GM21737 (cell line): ENCODE results near the gene OR2T2.
"Not testable (repeated sequence)": the region's sequence is repeated elsewhere in the genome, so short reads cannot be mapped to it uniquely, and the experiment has no call there.

Experiments
- ATAC-seq: cut with Tn5 transposase; IDR thresholded peaks from one replicate; pipeline ENCODE4 v1.9.1; 2021; ENCODE audit warnings: mild to moderate bottlenecking, moderate library complexity; ENCODE audit not compliant: unreplicated experiment

The OR2T2 gene, protein sequence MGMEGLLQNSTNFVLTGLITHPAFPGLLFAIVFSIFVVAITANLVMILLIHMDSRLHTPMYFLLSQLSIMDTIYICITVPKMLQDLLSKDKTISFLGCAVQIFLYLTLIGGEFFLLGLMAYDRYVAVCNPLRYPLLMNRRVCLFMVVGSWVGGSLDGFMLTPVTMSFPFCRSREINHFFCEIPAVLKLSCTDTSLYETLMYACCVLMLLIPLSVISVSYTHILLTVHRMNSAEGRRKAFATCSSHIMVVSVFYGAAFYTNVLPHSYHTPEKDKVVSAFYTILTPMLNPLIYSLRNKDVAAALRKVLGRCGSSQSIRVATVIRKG

DNA sequence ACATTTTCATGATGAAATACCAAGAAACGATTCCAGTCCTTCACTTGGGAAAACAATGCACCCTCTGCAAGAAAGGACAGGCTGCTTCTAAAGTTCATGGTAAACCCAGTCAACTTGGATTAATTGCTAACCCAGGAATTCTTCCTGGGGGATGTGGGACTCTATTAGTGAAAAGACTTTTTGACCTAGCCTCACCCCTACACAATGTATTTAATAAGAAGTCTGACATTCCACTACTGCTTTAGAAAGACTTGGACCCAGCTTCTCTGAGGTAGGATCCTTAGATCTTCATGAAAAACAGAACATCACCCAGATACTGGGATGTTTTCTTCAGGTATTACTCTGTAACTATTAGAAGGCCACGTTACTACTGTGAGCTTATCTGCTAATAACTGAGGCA is at the start of gene OR2T2:
Gene OR2T2 (plus strand): TSS at position 239 of the 400 bp plus-strand sequence. CDS start 7,161 bp downstream, outside the sequence.
- not testable (repeated sequence) for ATAC-seq

DNA sequence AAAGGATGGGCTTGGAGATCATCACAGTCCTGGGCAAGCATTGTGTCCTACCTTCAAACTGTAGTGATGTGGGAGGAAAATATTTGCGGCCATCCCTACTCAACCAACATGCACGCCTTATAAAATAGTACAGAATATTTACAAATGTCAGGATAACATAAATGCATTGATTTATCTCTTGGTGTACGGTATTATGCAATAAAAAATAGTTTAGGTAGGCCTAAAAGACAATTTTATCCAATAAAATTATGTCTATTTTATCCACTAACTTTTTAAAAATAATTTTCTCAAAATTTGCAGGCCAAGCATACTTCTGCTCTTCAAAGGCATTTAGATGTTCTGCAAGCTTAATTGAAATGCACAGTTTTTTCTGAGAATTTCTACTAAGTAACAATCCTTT is 42.7 kb upstream of the OR2T2 start, which contains the start of gene OR2T1:
Gene OR2T1 (plus strand): TSS at position 301 of the 400 bp plus-strand sequence. CDS start 3,100 bp downstream, outside the sequence.
- ATAC-seq, result no peak

DNA sequence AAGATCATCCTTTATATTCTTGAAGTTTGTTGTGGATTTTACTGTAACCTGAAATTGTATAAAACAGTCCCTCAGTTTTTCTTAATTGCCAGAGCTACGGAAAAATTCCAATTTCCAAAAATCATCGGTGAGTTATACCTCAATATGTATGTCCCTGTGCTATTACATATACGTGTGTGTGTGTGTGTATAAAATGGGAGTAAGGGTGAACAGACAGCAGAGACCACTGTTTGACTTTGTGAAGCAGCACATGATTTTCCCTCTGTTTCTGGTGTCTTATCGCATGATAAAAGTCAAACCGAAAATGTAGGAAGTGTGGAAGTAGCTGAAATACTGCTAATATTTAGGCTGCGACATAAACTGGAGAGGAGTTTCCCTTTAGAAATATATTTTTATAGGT is 41.4 kb upstream of the OR2T2 start:
- ATAC-seq, result no peak

DNA sequence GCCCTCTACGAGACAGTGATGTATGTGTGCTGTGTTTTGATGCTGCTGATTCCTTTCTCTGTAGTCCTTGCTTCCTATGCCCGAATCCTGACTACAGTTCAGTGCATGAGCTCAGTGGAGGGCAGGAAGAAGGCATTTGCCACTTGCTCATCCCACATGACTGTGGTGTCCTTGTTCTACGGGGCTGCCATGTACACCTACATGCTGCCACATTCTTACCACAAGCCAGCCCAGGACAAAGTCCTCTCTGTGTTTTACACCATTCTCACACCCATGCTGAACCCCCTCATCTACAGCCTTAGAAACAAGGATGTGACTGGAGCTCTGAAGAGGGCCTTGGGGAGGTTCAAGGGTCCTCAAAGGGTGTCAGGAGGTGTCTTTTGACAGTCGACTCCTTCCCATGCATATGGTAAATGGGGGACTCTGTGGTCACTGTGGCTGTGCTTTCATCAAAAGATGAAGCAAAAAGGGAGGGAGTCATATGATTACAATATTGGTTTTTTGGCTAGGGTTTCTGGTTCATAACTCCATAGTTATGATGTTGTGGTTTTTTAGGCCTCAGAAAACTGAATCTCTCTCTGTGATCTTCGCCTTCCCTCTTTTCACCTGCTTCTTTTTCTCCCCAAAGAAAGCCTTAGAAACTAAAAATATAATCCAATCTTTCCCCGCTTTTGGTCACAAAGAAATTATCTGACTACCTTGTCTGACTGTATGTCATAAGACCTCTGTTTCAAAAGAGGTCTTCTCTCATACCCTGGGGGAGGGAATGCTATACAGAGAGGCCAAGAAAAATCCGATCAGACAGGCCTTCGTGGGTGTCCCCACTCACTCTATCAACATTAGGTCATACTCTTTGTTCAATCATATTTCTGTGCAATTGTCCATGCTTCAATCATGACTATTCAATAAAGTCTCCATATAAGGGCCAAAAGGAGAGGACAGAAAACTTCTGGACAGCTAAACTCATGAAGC is 38.4 kb upstream of the OR2T2 start:
- no peak for ATAC-seq

DNA sequence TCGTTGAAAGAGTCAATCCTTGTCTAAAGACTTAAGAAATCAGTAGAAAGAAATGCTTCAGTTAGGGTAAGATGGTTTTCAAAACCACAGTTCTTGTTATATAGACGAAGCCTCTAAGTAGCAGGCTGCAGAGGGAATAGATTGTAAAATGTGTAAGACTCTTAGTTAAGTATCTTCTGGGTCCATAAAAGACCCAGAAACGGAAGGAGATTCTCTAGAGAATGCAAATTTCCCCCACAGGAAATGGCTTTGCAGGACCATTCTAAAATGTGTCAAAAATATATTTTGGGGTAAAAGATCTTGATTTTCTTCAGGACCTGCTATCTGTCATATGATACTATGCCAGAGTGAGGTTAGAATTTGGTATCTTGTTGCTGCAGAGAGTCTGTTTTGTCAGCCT is 29.2 kb upstream of the OR2T2 start:
- no peak for ATAC-seq

DNA sequence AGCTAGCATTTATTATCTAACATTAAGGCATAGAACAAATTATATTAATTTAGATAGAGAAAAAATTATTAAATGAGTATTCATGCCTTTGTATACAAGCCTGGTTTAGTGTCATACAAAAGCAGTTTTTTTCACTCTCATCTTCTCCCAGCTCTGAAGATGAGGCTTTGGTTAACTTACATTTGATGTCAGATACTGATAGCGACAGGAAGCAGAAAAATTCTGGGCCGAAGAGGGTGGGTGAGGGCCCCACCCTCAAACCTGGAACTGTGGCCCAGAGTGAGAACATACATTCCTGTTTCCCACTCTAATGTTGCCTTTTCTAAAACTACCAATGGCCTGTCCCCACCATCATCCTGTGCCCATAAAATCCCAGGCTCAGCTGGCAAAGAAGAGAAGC is 27.6 kb upstream of the OR2T2 start:
- no peak for ATAC-seq

DNA sequence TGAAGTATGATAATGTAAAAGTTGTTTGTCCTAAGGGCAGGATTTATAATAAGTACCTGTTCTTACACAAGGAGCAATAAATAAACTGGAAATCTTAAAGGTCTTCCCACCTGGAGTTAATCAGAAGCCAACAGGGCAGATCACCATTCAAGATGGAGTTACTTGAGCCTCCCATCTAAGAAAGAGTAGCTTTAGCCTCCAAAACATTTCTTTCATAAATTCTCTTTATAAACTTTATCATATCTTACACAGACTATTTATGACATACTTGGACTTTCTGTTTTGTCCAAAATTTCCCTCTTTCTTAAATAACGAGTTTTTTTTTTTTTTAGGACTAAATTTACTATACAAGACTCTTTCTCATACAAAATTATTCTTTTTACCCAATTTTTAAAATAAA is 24.1 kb upstream of the OR2T2 start:
- no peak for ATAC-seq

DNA sequence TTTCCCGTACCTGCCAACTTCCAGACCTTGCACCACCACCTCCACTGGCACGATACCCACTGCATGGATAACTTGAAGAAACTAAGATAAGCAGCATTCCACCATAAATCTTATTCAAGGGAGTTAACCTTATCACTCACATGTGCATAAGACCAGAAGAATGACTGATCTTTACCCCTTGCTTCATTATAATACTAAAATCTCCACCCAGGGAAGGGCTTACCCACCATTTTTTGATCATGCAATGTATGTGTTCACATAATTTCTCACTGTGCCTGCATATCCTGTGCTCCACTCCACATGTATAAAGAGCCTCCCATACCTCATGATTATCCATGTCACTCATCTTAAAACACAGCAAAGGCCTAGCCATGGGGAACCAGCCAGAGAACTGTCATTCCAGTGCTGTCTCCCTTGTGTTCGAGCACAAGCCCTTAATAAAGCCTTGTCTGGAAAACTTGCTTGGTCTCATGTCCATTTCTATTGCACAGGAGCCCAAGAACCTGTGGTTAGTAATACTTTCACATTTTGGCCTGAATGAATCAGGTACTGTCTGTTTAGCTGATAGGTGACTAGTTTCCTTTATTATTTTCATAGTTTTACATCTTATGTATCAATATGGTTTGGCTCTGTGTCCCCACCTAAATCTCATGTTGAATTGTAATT is 17.8 kb upstream of the OR2T2 start:
- peak; percentile 42 for ATAC-seq

DNA sequence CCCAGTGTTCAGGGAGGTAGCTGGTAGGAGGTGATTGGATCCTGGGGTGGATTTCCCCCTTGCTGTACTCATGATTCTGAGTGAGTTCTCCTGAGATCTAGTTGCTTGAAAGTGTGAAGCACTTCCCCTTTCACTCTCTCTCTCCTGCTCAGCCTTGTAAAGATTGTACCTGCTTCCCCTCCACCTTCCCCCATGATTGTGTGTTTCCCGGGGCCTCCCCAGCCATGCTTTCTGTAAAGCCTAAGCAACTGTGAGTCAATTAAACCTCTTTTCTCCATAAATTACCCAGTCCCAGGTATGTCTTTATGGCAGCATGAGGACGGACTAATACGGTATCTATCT is 17.3 kb upstream of the OR2T2 start:
- peak; percentile 95 for ATAC-seq

DNA sequence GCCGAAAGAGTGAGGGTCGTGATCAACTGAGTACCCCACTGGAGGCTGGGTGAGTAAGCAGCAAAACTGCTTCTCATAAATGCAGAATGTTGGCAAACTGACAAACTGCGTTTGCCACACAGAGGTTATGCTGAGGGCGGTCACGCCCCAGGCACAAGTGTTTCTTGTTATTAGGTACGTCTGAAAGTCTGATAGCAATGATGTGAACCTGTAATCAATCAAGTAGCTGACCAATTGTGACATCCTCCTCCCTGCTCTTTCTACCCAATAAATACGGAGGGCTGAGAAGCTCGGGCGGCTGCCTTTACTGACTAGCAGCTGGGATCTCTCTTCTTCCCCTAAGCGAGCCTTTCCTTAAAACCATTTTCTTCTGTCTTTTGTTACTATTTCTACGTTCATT is 13.8 kb upstream of the OR2T2 start:
- ATAC-seq, result not testable (repeated sequence)

DNA sequence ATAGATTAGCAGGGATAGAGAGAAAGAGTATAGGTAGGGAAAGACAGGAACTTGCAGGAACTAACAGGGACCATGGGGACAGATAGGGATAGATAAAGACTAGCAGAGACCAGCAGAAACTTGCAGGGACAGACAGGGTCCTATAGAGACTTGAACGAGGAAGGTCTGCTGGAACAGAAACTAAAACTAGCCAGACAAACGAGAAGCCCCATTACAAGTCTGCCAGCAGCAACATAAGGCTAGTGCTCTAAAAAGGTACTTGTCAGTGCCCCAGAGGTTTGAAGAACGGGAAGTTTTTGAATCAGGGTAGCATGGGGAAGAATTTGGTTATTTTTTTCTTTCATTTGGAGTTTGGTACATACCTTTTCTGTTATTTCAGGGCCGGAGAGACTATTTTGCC is 13.2 kb upstream of the OR2T2 start:
- not testable (repeated sequence) for ATAC-seq

DNA sequence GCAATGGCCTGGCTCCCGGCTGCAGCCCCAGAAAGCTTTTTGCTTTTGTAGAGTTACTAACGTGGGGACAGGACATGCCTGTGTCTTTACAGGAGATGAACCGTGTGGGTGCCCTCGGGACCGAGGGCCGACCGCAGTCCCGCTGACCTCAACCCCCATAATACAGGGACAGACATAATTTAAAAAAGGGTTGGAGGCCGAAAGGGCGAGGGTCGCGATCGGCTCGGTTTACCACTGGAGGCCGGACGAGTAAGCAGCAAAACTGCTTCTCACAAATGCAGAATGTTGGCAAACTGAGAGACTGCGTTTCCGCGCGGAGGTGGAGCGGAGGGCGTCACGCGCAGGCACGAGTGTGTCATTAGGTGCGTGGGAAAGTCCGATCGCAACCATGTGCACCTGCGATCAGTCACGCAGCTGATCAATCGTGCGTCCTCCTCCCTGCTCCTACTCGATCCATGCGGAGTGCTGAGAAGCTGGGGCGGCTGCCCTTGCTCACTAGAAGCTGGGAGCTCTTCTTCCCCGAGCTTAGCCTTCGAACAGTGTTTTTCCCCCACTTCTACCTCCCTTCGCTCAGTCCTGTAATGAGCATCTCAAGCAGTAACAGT is 11.5 kb upstream of the OR2T2 start:
- ATAC-seq, result not testable (repeated sequence)

DNA sequence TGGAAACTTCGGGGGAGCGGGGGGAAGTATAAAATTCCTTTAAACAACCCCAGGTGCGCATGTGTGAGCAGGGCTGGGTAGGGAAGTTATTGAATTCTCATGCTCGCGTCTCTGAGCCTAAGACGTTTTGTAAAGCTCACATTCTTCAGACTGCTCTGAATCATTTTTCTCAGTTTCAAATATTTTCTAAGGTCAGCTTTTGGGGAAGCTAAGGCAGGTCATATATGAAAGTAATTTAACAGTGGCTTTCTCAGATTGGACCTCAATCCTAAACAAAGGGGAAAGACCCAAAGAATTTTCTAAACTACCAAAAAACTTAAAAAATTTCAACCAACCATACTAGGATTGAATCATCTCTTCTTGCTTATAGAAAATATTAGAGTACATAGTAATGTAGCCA is 10.5 kb upstream of the OR2T2 start:
- not testable (repeated sequence) for ATAC-seq

DNA sequence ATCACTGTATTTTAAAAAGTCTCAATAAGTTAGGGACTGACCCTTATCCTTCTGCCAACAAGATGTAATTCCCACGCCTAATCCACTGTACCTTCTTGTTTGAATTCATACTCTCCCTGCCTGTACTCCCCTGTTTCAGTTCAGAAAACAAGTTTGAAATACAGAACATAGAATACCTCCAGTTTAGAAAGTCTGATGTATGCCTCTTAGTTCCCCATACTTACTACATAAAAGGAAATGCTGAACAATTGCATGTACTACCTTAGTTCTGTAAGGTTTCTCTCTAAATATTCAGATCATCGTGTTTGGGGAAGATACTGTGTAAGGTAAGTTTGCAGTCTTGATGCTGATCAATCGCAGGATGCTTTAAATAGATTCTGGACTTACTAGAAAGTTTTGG is 9.1 kb upstream of the OR2T2 start:
- ATAC-seq, result peak; percentile 62

DNA sequence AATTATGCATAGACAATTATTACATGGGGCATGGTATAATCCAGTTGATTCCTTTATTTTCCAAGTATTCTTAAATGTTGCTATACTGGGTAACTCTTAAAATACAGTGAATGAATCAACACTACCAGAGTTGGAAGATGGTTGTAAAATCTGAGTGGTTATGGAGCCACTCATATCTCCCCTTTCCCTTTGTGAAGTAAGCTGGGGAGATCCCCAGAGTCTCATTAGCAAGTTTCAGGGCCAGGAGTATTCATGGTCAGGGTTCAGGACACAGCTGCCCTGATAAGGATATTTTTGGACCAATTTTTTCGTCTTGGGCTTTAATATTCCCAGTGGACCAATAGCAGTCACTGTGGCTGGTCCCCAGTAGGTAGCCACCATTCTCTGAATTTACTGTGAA is 6.8 kb upstream of the OR2T2 start:
- not testable (repeated sequence) for ATAC-seq

DNA sequence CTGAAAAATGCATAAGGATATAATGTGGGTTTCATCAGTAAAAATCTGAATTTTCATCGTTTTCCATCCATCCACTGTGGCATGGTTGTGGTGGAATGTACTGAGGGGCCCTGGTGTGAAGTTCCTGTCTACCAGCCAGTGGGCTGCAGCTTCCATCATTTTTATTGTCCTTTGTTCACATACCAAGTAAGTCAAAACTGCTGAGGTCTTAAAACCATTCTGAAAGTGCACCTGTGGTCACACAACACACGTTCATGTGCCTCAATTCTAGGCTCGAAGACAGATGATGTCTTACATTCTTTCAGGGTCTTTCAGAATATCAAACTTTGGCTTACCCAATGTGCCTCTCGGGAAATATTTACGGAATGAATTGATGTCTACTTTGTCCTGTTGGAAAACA is 6.2 kb upstream of the OR2T2 start:
- ATAC-seq, result not testable (repeated sequence)

DNA sequence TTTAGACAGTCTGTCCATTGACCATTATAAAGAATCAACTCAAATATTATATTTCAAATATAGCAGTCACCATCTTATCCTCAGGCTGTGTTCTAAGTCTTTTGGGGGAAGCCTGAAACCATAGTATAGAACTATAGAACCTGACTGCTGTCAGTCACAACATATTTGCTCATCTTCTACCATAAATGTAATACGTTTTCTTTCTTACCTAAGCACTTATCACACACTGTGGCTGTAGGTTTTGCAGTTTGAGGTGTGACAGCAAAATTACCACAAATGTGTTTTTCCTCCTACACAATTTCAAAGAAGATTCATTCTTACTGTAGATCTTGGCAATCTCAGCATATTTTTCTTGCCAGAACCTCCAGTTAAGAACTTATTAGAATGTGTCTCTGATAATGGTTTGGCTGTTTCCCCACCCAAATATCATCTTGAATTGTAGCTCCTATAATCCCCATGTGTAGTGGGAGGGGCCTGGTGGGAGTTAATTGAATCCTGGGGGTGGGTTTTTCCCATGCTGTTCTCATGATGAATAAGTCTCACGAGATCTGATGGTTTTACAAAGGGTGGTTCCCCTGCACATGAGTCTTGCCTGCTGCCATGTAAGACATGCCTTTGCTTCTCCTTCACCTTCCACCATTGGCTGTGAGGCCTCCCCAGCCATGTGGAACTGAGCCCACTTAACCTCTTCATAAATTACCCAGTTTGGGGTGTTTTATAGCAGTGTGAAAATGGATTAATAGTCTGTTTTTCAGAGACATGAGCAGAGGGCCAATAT is 2.7 kb upstream of the OR2T2 start:
- ATAC-seq, result not testable (repeated sequence)

DNA sequence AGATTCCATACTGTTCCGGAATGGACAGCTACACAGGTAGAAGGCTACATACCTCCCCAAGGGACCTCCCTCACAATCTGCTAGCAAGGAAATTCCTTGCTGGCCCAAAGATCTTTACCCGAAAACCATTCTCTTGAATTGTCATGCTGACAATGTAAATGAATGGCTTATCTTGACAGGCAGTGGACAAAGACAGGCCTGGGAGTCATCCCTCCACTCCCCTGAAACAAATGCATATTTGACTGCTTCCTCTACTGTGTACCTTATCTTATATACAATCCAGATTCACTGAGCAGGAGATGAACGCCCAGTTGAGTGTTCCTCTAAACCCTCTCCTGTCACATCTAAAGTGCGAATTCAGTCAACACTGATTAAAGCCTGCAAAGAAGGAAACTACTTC is 834 bp upstream of the OR2T2 start:
- ATAC-seq, result not testable (repeated sequence)

DNA sequence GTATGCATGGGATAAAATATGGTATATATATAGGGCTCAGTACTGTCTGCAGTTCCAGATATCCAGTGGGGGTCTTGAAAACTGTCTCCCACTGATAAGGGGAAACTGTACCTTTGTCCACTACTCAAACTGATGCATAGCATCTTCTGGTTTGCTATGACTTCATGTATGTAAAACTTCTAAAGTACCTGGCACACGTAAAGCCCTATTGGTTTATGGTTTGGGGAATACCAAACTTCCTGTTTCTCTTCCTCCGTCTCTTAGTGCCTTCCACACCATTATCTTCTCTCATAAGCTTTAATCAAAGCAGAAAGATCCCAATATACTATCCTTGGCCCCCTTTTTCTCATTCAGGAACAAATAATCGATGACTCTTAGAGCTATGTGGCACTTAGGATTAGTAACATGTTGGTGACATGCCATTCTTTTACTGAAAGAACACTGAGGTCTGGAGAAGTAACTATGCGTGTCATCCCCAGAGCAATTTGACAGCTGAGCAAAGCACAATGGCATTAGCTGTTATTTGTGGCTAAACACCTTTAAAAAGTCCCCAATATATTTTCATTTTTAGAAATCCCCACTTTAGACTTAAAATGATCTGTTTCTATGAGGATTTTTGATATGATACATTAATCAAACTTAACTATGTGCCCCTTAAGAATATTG is 3.1 kb downstream of the OR2T2 start:
- ATAC-seq, result peak; percentile 56
